ENCODE measurements around the gene KCNMB4. TPM values are rescaled to one million over a fixed set of nuclear protein-coding genes. Genes with fewer than 3 reads are reported as not detected.

The KCNMB4 gene
- total RNA-seq, 4 donors from 2014 or later = 0.18 to 1.9 (median 1.2) TPM; not detected in 1

DNA sequence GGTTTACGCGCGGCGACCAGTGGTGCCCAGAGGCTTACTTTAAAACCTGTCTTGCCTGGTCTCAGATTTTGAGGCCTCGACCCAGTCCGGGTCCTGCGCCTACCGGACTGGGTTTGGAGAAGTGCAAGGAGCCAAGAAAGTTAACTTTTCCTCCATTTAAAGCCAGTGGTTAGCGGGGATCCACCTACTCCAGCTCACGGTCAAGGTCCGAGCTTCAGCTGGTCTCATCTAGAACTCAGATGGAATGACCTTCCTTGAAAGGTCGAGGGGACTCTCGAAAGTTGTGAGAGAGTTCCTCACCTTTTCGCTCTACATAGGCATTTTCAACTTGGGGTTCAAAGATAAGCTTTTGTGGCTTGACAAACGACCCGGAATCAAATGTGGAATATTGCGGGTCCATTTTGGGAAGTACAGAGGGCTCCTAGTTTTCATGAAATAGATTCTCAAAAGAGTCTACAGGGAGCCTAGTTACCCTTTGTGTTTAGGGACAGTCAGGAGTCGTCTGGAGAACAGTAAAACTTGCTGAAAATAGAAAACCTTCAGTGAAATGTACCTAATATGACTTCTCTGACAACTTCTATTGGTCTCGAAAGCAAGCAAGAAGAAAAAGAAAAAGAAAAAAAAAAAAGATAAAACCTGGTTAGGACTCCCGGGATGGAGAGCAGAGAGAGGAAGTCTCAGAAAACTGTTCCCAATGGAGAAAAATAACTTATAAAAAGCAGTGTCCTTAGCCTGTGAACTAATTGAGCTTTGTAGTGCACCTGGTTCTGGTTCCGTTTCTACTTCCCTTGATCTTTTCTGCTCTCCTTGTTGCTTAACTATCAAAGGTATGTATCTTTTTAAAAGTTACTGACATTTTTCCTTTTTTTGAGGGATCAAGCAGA is 1.4 kb downstream of the KCNMB4 start:
- Histone ChIP-seq H3K4me1 (peaks cover 9 to 31% (median 13%) of the 10 kb centered on the region in 3 donors), H3K27me3 (peaks cover 0 to 60% (median 0%) of the 10 kb centered on the region in 4 donors), H3K36me3 (no peaks in the 10 kb centered on the region), H3K9me3 (no peaks in the 10 kb centered on the region), H3K27ac (peak overlapping the region in 1 of 4 donors; percentile 19), H3K4me3 (peak overlapping the region; percentile 52 to 78 (median 64))
- TF ChIP-seq, protein P1, sequence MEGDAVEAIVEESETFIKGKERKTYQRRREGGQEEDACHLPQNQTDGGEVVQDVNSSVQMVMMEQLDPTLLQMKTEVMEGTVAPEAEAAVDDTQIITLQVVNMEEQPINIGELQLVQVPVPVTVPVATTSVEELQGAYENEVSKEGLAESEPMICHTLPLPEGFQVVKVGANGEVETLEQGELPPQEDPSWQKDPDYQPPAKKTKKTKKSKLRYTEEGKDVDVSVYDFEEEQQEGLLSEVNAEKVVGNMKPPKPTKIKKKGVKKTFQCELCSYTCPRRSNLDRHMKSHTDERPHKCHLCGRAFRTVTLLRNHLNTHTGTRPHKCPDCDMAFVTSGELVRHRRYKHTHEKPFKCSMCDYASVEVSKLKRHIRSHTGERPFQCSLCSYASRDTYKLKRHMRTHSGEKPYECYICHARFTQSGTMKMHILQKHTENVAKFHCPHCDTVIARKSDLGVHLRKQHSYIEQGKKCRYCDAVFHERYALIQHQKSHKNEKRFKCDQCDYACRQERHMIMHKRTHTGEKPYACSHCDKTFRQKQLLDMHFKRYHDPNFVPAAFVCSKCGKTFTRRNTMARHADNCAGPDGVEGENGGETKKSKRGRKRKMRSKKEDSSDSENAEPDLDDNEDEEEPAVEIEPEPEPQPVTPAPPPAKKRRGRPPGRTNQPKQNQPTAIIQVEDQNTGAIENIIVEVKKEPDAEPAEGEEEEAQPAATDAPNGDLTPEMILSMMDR (IDR thresholded peaks at IDR 0.05) = no peak
- no peak for TF ChIP-seq POLR2A (IDR thresholded peaks at IDR 0.05)
- no peak for DNase-seq
- 14 to 28% methylated on average over 11 to 15 of the region's 21 CpGs for WGBS, 2 donors
- intact Hi-C loops (cut with DNase I) = no loop called here

DNA sequence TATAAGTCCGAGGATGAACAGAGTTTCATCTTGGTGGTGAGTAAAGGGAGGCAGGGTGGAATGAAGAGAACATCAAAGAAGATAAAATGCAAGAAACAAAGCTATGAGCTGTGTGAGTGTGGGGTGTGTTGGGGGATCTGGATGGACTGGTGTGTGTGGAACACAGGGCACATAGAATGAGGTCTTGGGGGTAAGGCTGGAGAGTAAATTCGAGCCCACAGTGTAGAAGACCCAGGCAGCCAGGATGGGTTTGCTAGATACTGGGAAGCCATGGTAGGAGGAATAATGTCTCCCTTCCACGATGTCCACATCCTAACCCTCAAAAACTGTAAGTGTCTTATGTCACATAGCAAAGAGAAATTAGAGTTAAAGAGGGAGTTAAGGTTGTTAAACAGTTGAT is 6.8 kb downstream of the KCNMB4 start:
- whole genome bisulfite sequencing, 2 donors = 81 to 95% methylated on average over 3 of the region's 3 CpGs
- intact Hi-C loops (cut with DNase I) = no loop called here
- TF ChIP-seq POLR2A (IDR thresholded peaks at IDR 0.05) = no peak
- TF ChIP-seq, protein P1 (IDR thresholded peaks at IDR 0.05) = no peak
- Histone ChIP-seq H3K27me3 (peaks cover 0 to 6% (median 0%) of the 10 kb centered on the region in 4 donors), H3K4me3 (no peak overlapping the region), H3K4me1 (peaks cover 0 to under 1% (median 0%) of the 10 kb centered on the region in 3 donors), H3K27ac (no peak overlapping the region), H3K9me3 (no peaks in the 10 kb centered on the region), H3K36me3 (no peaks in the 10 kb centered on the region)
- DNase-seq = no peak

DNA sequence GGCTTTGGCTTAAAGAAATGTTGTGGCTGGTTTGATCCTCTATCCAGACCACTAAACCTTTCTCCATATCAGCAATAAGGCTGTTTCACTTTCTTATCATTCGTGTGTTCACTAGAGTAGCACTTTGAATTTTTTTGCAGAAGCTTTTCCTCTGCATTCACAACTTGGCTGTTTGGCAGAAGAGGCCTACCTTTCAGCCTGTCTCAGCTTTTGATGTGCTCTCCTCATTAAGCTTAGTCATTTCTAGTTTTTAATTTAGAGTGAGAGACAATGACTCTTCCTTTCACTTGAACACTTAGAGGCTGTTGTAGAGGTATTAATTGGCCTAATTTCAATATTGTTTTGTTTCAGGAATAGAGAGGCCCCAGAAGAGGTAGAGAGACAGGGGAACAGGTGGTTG is 13.8 kb downstream of the KCNMB4 start:
- intact Hi-C loops (cut with DNase I) = no loop called here
- DNase-seq = no peak
- H3K27ac ChIP-seq = no peak overlapping the region
- no peaks in the 10 kb centered on the region for H3K9me3 ChIP-seq
- H3K27me3 ChIP-seq = no peaks in the 10 kb centered on the region
- no peaks in the 10 kb centered on the region for H3K4me1 ChIP-seq
- 63 to 82% methylated on average over 1 of the region's 1 CpG for WGBS, 2 donors
- H3K4me3 ChIP-seq = no peak overlapping the region
- TF ChIP-seq, protein P1 (IDR thresholded peaks at IDR 0.05) = no peak
- TF ChIP-seq POLR2A (IDR thresholded peaks at IDR 0.05) = no peak
- H3K36me3 ChIP-seq = no peaks in the 10 kb centered on the region

DNA sequence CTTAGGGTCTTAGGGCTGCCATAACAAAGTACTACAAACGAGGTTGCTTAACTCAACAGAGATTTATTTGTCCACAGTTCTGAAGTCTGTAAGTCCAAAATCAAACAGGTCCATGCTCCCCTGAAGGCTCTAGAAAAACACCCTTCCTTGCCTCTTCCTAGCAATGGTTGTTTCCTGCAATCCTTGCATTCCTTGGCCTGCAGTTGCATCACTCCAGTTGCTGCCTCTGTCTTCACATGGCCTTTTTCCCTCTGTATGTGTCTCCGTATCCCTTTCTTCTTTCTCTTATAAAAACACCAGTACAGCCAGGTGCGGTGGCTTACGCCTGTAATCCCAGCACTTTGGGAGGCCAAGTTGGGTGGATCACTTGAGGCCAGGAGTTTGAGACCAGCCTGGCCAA is 17.4 kb downstream of the KCNMB4 start:
- no peak for DNase-seq
- 88 to 89% methylated on average over 2 to 3 of the region's 4 CpGs for WGBS, 2 donors
- Histone ChIP-seq H3K36me3 (no peaks in the 10 kb centered on the region), H3K27me3 (no peaks in the 10 kb centered on the region), H3K4me1 (no peaks in the 10 kb centered on the region), H3K9me3 (no peaks in the 10 kb centered on the region), H3K4me3 (no peak overlapping the region), H3K27ac (no peak overlapping the region)
- TF ChIP-seq POLR2A (IDR thresholded peaks at IDR 0.05) = no peak
- TF ChIP-seq, protein P1 (IDR thresholded peaks at IDR 0.05) = no peak
- intact Hi-C loops (cut with DNase I) = no loop called here

DNA sequence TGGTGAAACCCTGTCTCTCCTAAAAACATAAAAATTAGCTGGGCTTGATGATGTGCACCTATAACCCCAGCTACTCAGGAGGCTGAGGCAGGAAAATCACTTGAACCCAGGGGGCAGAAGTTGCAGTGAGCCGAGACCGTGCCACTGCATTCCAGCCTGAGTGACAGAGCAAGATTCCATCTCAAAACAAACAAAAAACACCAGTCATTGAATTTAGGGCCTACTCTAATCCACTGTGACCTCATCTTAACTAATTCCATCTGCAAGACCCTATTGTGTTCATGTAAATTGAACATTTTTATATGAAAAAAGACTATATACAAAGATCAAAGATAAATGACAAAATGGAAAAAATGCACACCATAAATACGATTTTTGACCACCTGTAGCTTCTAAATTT is 17.8 kb downstream of the KCNMB4 start:
- Histone ChIP-seq H3K4me3 (no peak overlapping the region), H3K9me3 (no peaks in the 10 kb centered on the region), H3K4me1 (no peaks in the 10 kb centered on the region), H3K27ac (no peak overlapping the region), H3K36me3 (no peaks in the 10 kb centered on the region), H3K27me3 (no peaks in the 10 kb centered on the region)
- WGBS, 2 donors = 72 to 86% methylated on average over 3 of the region's 3 CpGs
- no peak for TF ChIP-seq POLR2A (IDR thresholded peaks at IDR 0.05)
- TF ChIP-seq, protein P1 (IDR thresholded peaks at IDR 0.05) = no peak
- intact Hi-C loops (cut with DNase I) = no loop called here
- no peak for DNase-seq
